ENCODE measurements around the gene CFAP107. TPM values are rescaled to one million over a fixed set of nuclear protein-coding genes. Genes with fewer than 3 reads are reported as not detected.
"Not testable (repeated sequence)": the region's sequence is repeated elsewhere in the genome, so short reads cannot be mapped to it uniquely, and the experiment has no call there.

Gene CFAP107
- total and polyA plus RNA-seq, 7 experiments from 2014 or later = not detected

GRCh38 chr1:12709091-12709491 is 36.9 kb upstream of the CFAP107 start:
- Histone ChIP-seq H3K4me1 (ENCODE audit: control insufficient read depth in 2 of 2, insufficient read depth in 2 of 2, low read length in 2 of 2) (no peaks in the 10 kb centered on the region), H3K9me3 (ENCODE audit: control insufficient read depth in 2 of 3, low read length in 3 of 3) (peaks cover 0 to under 1% (median 0%) of the 10 kb centered on the region in 3 experiments), H3K27ac (ENCODE audit: low read depth, low read length) (no peak overlapping the region), H3K4me3 (ENCODE audit: low read length) (no peak overlapping the region), H3K36me3 (ENCODE audit: control insufficient read depth in 2 of 3, insufficient read depth in 3 of 3, low read length in 3 of 3) (no peaks in the 10 kb centered on the region), H3K27me3 (ENCODE audit: control insufficient read depth in 2 of 2, insufficient read depth in 2 of 2, low read length in 2 of 2) (no peaks in the 10 kb centered on the region)
- Mint-ChIP-seq H3K4me1 (no peaks in the 10 kb centered on the region), H3K27me3 (peaks cover 6 to 38% (median 24%) of the 10 kb centered on the region in 5 donors), H3K27ac (no peak overlapping the region), H3K4me3 (no peak overlapping the region), H3K36me3 (peaks cover 0 to 5% (median 1%) of the 10 kb centered on the region in 5 donors), H3K9me3 (peaks cover under 1 to 11% (median 5%) of the 10 kb centered on the region in 11 donors)
- ChIA-PET POLR2A (no interaction called here), CTCF (no interaction called here)
- intact Hi-C loops (cut with micrococcal nuclease) = no loop called here
- DNase-seq (no peak), ATAC-seq (no peak)

- H3K36me3 Mint-ChIP-seq = peaks cover 0 to 4% (median 0%) of the 10 kb centered on the region in 5 donors
- H3K27ac Mint-ChIP-seq = no peak overlapping the region
- H3K4me3 Mint-ChIP-seq = no peak overlapping the region
- ATAC-seq (no peak), DNase-seq (no peak)
- Histone ChIP-seq H3K4me3 (ENCODE audit: low read length) (no peak overlapping the region), H3K4me1 (ENCODE audit: control insufficient read depth in 2 of 2, insufficient read depth in 2 of 2, low read length in 2 of 2) (no peaks in the 10 kb centered on the region), H3K27me3 (ENCODE audit: control insufficient read depth in 2 of 2, insufficient read depth in 2 of 2, low read length in 2 of 2) (no peaks in the 10 kb centered on the region), H3K9me3 (ENCODE audit: control insufficient read depth in 2 of 3, low read length in 3 of 3) (no peaks in the 10 kb centered on the region), H3K36me3 (ENCODE audit: control insufficient read depth in 2 of 3, insufficient read depth in 3 of 3, low read length in 3 of 3) (no peaks in the 10 kb centered on the region), H3K27ac (ENCODE audit: low read depth, low read length) (no peak overlapping the region)
- intact Hi-C loops (cut with micrococcal nuclease) = no loop called here
- ChIA-PET CTCF (no interaction called here), POLR2A (no interaction called here)
- peaks cover 0 to 5% (median 4%) of the 10 kb centered on the region in 11 donors for H3K9me3 Mint-ChIP-seq
- H3K4me1 Mint-ChIP-seq = no peaks in the 10 kb centered on the region
- H3K27me3 Mint-ChIP-seq = peaks cover 6 to 38% (median 24%) of the 10 kb centered on the region in 5 donors
These were observed 36.3 kb upstream of the CFAP107 start for GRCh38 chr1:12709696-12710095.

- H3K27me3 Mint-ChIP-seq = peaks cover 6 to 41% (median 20%) of the 10 kb centered on the region in 5 donors
- H3K4me3 Mint-ChIP-seq = no peak overlapping the region
- ChIA-PET CTCF (interaction anchor here (0.6 kb wide), 1 partner anchor 15 kb away, joined by 3 read pairs; no protein-coding TSS in a partner anchor), POLR2A (no interaction called here)
- Histone ChIP-seq H3K4me1 (ENCODE audit: control insufficient read depth in 2 of 2, insufficient read depth in 2 of 2, low read length in 2 of 2) (no peaks in the 10 kb centered on the region), H3K4me3 (ENCODE audit: low read length) (no peak overlapping the region), H3K27ac (ENCODE audit: low read depth, low read length) (no peak overlapping the region), H3K27me3 (ENCODE audit: control insufficient read depth in 2 of 2, insufficient read depth in 2 of 2, low read length in 2 of 2) (no peaks in the 10 kb centered on the region), H3K36me3 (ENCODE audit: control insufficient read depth in 2 of 3, insufficient read depth in 3 of 3, low read length in 3 of 3) (no peaks in the 10 kb centered on the region), H3K9me3 (ENCODE audit: control insufficient read depth in 2 of 3, low read length in 3 of 3) (no peaks in the 10 kb centered on the region)
- no peak for DNase-seq
- intact Hi-C loops (cut with micrococcal nuclease) = no loop called here
- no peaks in the 10 kb centered on the region for H3K9me3 Mint-ChIP-seq
- no peak for ATAC-seq
- H3K4me1 Mint-ChIP-seq = no peaks in the 10 kb centered on the region
- peak overlapping the region in 1 of 9 donors; percentile 33 for H3K27ac Mint-ChIP-seq
- H3K36me3 Mint-ChIP-seq = no peaks in the 10 kb centered on the region
These were observed 34.5 kb upstream of the CFAP107 start for GRCh38 chr1:12711536-12711935.

- ATAC-seq (no peak), DNase-seq (no peak)
- Histone ChIP-seq H3K9me3 (ENCODE audit: control insufficient read depth in 2 of 3, low read length in 3 of 3) (no peaks in the 10 kb centered on the region), H3K27ac (ENCODE audit: low read depth, low read length) (no peak overlapping the region), H3K27me3 (ENCODE audit: control insufficient read depth in 2 of 2, insufficient read depth in 2 of 2, low read length in 2 of 2) (no peaks in the 10 kb centered on the region), H3K36me3 (ENCODE audit: control insufficient read depth in 2 of 3, insufficient read depth in 3 of 3, low read length in 3 of 3) (no peaks in the 10 kb centered on the region), H3K4me1 (ENCODE audit: control insufficient read depth in 2 of 2, insufficient read depth in 2 of 2, low read length in 2 of 2) (no peaks in the 10 kb centered on the region), H3K4me3 (ENCODE audit: low read length) (no peak overlapping the region)
- ChIA-PET POLR2A (no interaction called here), CTCF (interaction anchor here (0.6 kb wide), 1 partner anchor 15 kb away, joined by 3 read pairs; no protein-coding TSS in a partner anchor)
- no peak overlapping the region for H3K27ac Mint-ChIP-seq
- no peak overlapping the region for H3K4me3 Mint-ChIP-seq
- no peaks in the 10 kb centered on the region for H3K9me3 Mint-ChIP-seq
- peaks cover 3 to 37% (median 18%) of the 10 kb centered on the region in 5 donors for H3K27me3 Mint-ChIP-seq
- no peaks in the 10 kb centered on the region for H3K4me1 Mint-ChIP-seq
- H3K36me3 Mint-ChIP-seq = no peaks in the 10 kb centered on the region
- intact Hi-C loops (cut with micrococcal nuclease) = no loop called here
These were observed 33.9 kb upstream of the CFAP107 start for GRCh38 chr1:12712076-12712475.

- no peak for ATAC-seq
- H3K27ac Mint-ChIP-seq = no peak overlapping the region
These were observed 33.1 kb upstream of the CFAP107 start for GRCh38 chr1:12712929-12713328.

GRCh38 chr1:12713651-12714050 is 32.3 kb upstream of the CFAP107 start:
- H3K36me3 ChIP-seq (ENCODE audit: control insufficient read depth in 2 of 3, insufficient read depth in 3 of 3, low read length in 3 of 3); intact Hi-C loops (cut with micrococcal nuclease); H3K27ac Mint-ChIP-seq; H3K27me3 ChIP-seq (ENCODE audit: control insufficient read depth in 2 of 2, insufficient read depth in 2 of 2, low read length in 2 of 2); H3K36me3 Mint-ChIP-seq; H3K4me3 ChIP-seq (ENCODE audit: low read length); ATAC-seq; H3K4me1 Mint-ChIP-seq; H3K9me3 ChIP-seq (ENCODE audit: control insufficient read depth in 2 of 3, low read length in 3 of 3); POLR2A ChIA-PET; H3K4me3 Mint-ChIP-seq; CTCF ChIA-PET; H3K27ac ChIP-seq (ENCODE audit: low read depth, low read length); H3K4me1 ChIP-seq (ENCODE audit: control insufficient read depth in 2 of 2, insufficient read depth in 2 of 2, low read length in 2 of 2); H3K9me3 Mint-ChIP-seq; DNase-seq: not testable (repeated sequence)
- H3K27me3 Mint-ChIP-seq = peaks cover 0 to 43% (median 15%) of the 10 kb centered on the region in 5 donors

More at GRCh38 chr1:12712929-12713328, 33.1 kb upstream of the CFAP107 start:
- Histone ChIP-seq H3K9me3 (ENCODE audit: control insufficient read depth in 2 of 3, low read length in 3 of 3) (no peaks in the 10 kb centered on the region), H3K36me3 (ENCODE audit: control insufficient read depth in 2 of 3, insufficient read depth in 3 of 3, low read length in 3 of 3) (no peaks in the 10 kb centered on the region), H3K4me1 (ENCODE audit: control insufficient read depth in 2 of 2, insufficient read depth in 2 of 2, low read length in 2 of 2) (no peaks in the 10 kb centered on the region), H3K27me3 (ENCODE audit: control insufficient read depth in 2 of 2, insufficient read depth in 2 of 2, low read length in 2 of 2) (no peaks in the 10 kb centered on the region), H3K27ac (ENCODE audit: low read depth, low read length) (no peak overlapping the region), H3K4me3 (ENCODE audit: low read length) (no peak overlapping the region)
- Mint-ChIP-seq H3K9me3 (no peaks in the 10 kb centered on the region), H3K27me3 (peaks cover 0 to 42% (median 15%) of the 10 kb centered on the region in 5 donors), H3K4me3 (no peak overlapping the region), H3K36me3 (no peaks in the 10 kb centered on the region), H3K4me1 (no peaks in the 10 kb centered on the region)
- CTCF ChIA-PET = no interaction called here
- intact Hi-C loops (cut with micrococcal nuclease) = no loop called here
- DNase-seq = no peak
- POLR2A ChIA-PET = no interaction called here

- Histone ChIP-seq H3K4me1 (ENCODE audit: control insufficient read depth in 2 of 2, insufficient read depth in 2 of 2, low read length in 2 of 2) (no peaks in the 10 kb centered on the region), H3K27ac (ENCODE audit: low read depth, low read length) (no peak overlapping the region), H3K36me3 (ENCODE audit: control insufficient read depth in 2 of 3, insufficient read depth in 3 of 3, low read length in 3 of 3) (no peaks in the 10 kb centered on the region), H3K4me3 (ENCODE audit: low read length) (no peak overlapping the region), H3K9me3 (ENCODE audit: control insufficient read depth in 2 of 3, low read length in 3 of 3) (no peaks in the 10 kb centered on the region), H3K27me3 (ENCODE audit: control insufficient read depth in 2 of 2, insufficient read depth in 2 of 2, low read length in 2 of 2) (no peaks in the 10 kb centered on the region)
- intact Hi-C loops (cut with micrococcal nuclease) = no loop called here
- CTCF ChIA-PET = no interaction called here
- peaks cover 0 to 49% (median 15%) of the 10 kb centered on the region in 5 donors for H3K27me3 Mint-ChIP-seq
- no peak overlapping the region for H3K27ac Mint-ChIP-seq
- POLR2A ChIA-PET = no interaction called here
- no peak for DNase-seq
- no peaks in the 10 kb centered on the region for H3K4me1 Mint-ChIP-seq
- H3K4me3 Mint-ChIP-seq = no peak overlapping the region
- no peaks in the 10 kb centered on the region for H3K36me3 Mint-ChIP-seq
- ATAC-seq = no peak
- no peaks in the 10 kb centered on the region for H3K9me3 Mint-ChIP-seq
These were observed 31.1 kb upstream of the CFAP107 start for GRCh38 chr1:12714710-12715475.
